Inflammatory macrophage treated with lipopolysaccharide for 1 hour (primary cell): ENCODE results near the gene SLC38A8.
A peak's percentile ranks its signal among the peaks of the same experiment; 100 is the strongest.

Source experiments
- DNase-seq, 2 donors: peaks; one replicate each; pipeline ENCODE4 v3.0.0-alpha.2; 2020 to 2022

Gene SLC38A8

DNA sequence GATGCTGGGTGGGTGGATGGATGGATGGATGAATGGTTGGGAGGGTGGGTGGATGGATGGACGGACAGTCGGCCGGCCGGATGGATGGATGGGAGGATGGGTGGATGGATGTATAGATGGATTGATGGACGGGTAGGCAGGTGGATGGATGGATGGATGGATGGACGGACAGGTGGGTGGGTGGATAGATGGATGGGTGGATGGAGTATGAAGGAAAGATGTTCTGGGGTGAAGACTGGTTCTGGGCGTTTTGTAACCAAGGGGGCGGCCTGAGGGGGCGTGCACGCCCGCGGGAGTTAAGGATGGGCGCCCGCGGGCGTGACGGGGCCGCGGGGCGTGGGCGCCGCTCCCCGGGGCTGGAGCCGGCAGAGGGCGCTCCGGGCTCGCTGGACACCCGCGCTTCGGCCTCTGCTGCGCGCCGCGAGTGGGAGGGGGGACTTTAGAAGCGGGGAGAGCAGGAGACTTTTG is 74.7 kb downstream of the SLC38A8 start, which contains the start of gene NECAB2:
NECAB2 (plus strand) TSS at position 407 of the 468 bp plus-strand sequence. CDS start 405 bp downstream, outside the sequence.
- peak; percentile 26 to 62 for DNase-seq

DNA sequence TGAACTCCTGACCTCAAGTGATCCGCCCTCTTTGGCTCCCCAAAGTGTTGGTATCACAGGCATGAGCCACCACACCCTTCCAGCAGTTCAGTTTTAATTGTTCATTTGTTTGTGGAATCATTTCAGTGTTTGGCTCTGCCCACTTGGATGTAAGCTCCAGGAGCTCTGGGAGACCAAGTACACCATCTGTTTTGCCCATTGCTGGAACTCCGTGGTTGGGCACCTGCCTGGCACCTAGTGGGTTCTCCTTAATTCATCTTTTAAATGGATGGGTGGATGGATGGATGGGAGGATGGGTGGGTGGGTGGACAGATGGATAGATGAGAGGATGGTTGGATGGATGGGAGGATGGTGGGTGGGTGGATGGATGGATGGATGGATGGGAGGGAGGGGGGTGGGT is 75.5 kb downstream of the SLC38A8 start:
- no peak for DNase-seq

DNA sequence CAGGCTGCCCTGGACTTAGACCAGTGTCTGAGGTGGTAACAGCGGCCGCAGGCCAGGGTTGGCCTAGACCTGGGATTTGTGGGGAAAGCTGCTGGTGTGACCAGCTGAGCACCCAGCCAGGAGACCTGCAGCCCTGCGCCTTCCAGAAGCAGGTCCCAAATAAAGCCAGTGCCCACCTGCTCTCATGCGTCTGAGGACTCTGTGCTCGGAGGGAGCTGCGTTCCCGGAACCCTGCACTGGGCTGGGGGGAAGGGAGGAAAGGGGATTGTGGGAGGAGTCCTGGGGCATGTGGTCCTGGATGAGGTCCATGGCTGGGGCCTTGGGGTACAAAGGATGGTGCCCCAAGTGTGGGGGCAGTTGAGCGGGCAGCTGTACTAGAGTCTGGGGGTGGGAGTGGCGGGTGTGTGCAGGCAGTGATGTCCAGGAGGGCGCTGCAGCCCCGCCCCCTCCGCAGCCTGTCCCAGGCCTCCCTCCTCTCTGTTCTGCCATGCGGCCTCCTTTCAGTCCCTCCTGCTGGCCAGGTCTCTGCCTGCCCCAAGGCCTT is 76.4 kb downstream of the SLC38A8 start:
- DNase-seq = no peak

DNA sequence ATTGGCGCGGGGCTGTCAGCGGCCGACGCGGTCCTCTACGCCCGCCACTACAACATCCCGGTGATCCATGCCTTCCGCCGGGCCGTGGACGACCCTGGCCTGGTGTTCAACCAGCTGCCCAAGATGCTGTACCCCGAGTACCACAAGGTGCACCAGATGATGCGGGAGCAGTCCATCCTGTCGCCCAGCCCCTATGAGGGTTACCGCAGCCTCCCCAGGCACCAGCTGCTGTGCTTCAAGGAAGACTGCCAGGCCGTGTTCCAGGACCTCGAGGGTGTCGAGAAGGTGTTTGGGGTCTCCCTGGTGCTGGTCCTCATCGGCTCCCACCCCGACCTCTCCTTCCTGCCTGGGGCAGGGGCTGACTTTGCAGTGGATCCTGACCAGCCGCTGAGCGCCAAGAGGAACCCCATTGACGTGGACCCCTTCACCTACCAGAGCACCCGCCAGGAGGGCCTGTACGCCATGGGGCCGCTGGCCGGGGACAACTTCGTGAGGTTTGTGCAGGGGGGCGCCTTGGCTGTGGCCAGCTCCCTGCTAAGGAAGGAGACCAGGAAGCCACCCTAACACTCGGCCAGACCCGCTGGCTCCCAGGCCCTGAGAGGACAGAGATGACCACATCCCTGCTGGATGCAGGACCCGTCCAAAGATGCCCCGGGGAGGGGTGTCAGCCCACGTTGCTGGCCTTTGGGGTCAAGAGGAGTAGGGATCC is 77.0 kb downstream of the SLC38A8 start:
- DNase-seq = no peak

DNA sequence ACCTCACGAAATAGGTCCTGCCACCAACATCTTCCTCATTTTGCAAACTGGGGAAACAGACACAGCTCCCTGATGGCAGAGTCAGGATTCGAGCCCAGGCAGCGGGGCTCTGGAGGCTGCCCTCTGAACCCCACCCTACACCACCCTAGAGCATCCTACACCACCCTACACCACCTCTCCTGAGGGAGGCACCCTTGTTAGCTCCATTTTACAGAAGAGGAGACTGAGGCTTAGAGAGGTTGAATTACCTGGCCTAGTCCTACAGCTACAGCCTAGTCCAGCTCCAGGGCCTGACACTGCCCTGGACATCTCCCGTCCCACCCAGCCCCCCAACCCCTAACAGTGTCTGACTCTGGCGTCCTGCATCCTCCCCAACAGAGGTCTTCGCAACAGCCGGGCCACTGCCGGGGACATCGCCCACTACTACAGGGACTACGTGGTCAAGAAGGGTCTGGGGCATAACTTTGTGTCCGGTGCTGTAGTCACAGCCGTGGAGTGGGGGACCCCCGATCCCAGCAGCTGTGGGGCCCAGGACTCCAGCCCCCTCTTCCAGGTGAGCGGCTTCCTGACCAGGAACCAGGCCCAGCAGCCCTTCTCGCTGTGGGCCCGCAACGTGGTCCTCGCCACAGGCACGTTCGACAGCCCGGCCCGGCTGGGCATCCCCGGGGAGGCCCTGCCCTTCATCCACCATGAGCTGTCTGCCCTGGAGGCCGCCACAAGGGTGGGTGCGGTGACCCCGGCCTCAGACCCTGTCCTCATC is 77.7 kb downstream of the SLC38A8 start:
- DNase-seq = no peak

DNA sequence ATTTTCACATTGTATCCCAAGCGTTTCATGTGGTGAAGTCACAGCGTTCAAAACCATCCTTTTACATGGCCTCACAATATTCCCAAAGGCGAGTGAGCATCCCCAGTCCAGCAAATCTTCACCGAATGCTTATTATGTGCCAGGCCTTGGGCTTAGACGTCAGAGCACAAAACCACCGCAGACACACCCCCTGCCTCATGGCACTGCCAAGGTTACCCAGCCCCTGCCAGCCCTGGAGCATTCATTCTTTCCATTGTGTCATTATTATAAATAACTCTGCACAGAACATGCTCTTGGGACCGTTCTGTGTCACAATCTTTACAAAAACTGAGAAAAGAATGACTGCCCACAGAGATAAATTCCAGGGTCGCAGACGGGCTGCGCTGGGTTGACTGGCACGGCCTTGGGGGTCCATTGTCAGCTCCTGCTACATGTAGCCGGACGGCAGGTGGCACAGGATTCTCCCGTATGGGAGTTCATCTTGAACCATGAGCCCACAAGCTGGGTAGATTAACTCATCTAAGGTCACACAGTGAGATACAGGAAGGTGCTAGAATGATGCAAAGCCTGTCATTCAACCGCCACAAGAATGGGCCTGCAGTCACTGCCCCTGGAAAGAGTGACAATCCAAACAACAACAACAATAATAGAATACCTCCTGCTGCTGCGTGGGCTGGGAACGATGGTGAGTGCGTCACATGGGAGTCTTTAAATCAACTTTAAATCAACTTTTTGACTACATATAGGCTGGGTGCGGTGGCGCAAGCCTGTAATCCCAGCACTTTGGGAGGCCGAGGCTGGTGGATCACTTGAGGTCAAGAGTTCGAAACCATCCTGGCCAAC is 79.1 kb downstream of the SLC38A8 start:
- no peak for DNase-seq

DNA sequence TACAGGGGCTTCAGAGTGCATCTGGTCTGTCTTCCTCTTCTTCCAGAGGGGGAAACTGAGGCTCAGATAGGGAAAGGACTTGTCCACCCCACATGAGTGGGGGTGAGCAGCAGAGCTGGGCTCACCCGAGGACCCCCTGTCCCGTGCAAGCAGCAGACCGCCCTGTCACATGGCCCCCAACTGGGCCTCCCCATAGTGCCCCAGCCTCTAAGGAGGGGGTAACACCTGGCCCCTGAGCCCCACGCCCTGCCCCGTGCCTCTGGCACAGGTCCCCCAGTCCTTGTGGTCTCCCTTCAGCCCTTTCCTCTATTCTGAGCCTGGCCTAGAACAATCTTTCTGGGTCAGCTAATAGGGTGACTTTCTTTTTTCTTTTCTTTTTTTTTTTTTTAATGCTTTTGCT is 81.0 kb downstream of the SLC38A8 start:
- DNase-seq = no peak

DNA sequence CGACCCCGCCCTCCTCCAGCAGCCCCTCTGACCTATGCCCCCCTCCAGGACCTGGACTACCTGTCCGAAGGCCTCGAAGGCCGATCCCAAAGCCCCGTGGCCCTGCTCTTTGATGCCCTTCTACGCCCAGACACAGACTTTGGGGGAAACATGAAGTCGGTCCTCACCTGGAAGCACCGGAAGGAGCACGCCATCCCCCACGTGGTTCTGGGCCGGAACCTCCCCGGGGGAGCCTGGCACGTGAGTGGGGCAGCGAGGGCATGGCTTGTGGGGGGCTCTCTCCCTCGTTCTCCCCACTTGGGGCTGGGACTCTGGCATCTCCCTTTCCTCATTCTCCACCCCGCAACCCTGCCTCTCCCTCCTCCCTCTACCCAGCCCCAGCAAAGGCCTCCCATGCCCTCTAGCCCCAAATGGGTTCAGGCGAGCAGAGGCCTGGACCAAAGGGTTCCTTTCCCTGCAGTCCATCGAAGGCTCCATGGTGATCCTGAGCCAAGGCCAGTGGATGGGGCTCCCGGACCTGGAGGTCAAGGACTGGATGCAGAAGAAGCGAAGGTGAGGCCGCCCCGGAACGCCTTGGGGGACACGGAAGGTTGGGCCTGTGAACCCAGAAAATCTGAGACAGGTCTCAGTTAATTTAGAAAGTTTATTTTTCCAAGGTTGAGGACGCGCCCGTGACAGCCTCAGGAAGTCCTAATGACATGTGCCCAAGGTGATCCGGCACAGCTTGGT is 81.9 kb downstream of the SLC38A8 start:
- no peak for DNase-seq
